Epithelial cell of prostate (primary cell): ENCODE results near the gene PEAK3.

Experiments
- DNase-seq: peaks from one replicate; pipeline ENCODE4 v3.0.0-alpha.2; 2011; ENCODE audit warnings: low read depth, low spot score
- H3K27ac ChIP-seq: fragments of 450-650 bp; 2 replicates; pipeline ENCODE4 v1.5.1; 2017; ENCODE audit warnings: mild to moderate bottlenecking

PEAK3 gene

DNA sequence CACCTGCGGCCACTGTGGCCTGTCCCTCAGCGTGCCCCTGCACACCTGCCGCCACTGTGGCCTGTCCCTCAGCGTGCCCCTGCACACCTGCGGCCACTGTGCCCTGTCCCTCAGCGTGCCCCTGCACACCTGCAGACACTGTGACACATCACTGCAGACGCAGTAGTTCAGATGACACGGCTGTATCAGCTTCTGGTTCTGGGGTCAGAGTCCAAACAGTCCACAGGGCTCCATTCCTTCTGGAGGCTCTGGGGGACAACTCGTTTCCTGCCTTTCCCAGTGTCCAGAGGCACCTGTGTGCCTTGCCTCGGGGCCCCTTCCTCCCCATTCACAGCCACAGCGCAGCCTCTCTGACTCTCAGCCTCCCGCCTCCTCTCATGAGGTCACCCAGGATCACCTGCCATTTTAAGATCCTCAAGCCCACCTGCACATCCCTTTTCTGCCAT is 39.9 kb downstream of the PEAK3 start:
- DNase-seq: no peak
- no peak overlapping the region for H3K27ac ChIP-seq

DNA sequence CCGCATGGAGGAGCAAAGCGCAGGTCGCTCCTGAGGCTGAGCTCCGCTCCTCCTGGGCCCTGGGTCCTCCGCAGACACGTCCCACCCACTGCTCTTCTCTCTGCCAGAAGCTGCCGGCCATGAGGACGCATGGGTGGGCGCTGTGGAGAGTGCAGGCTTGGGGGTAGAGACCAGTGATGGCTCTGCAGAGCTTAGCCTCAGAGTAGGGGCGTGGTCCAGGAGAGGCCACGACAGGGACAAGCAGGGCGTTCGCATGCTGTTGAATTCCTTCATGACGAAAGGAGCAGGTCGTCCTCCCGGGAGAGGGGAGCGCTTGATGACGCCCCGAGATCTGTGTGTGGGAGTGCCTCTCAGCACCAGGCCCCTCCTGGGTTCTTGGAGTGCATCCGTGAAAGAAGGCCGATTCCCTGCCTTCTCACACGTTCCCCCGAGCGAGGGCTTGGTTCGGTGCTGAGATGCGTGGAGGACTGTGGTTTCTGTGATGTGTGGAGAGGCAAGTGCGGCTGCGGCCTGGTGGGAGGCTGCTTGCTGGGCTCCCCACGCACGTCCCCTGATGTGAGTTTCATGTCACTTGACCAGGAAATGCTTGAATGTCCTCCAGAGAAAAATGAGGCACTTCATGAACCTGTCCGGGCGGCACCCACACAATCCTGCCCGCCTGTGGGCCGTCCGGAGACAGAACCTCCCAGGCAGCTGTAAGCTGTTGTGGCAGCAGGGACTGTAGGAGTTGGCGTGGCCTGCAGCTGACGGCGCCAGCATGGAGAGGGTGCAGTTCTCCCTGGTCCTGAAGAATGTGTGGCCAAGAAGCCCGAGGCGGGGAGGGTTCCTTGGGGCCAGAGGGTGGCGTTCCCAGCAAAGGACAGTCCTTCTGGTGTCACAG is 40.9 kb downstream of the PEAK3 start:
- no peak for DNase-seq
- peak overlapping the region; percentile 34 for H3K27ac ChIP-seq

DNA sequence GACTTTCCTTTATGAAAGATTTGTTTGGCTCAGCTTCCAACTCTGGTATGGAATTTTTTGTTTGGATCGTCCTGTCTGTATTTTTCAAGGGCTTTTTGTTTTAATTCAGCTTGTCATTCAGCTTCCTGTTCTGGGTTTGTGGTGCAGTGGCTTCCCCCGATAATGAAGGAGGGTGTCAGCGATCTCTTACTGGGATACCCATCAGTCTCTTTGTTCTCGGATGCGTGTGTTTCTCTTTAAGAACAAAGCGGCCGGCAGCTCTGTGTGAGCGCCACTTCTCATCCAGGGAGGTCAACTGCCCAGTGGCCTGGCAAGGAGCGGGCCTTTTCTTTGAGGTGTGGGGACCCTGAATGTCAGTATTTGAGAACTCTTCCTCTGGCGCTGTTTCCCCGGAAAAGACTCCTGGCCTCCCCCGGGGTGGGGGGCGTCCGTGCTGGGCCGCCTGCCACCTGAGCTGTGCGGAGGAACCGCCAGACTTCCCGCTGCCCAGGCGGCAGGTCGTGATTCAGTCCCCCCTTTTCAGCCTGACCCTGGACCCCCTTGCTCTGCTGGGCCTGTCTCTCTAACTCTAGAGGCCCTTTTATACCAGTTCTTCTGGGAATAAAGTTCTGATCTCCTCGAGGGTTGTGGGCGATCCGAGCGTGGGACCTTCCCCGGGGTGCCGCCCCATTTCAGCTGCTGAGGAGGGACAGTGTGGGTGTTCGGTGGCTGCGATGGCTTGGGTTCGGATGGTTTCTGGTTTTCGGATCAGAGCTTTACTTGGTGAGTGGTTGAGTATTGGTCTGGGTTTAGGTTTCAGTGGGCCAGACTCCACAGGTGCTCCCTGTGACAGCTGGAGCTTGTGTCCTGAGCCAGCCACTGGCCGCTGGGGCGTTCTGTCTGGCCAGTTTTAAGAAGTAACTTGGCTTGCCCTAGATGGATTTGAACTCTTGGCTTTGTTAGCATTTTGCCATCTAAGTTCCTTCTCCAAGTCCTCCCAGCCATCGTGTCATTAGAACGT is 41.9 kb downstream of the PEAK3 start:
- DNase-seq: no peak
- H3K27ac ChIP-seq: no peak overlapping the region

- H3K27ac ChIP-seq: no peak overlapping the region
- no peak for DNase-seq
Observed at GRCh38 chr19:2239173-2239572, 42.8 kb downstream of the PEAK3 start.

GRCh38 chr19:2237869-2238153 is 44.2 kb downstream of the PEAK3 start:
- DNase-seq: no peak
- no peak overlapping the region for H3K27ac ChIP-seq

- peak overlapping the region; percentile 89 for H3K27ac ChIP-seq
- no peak for DNase-seq
Observed at GRCh38 chr19:2237051-2237868, 44.7 kb downstream of the PEAK3 start.

GRCh38 chr19:2236314-2237050 is 45.5 kb downstream of the PEAK3 start, which contains the start of the genes PLEKHJ1 and SF3A2:
TSS of gene PLEKHJ1 (minus strand) at chr19:2236329. CDS start at chr19:2236248, 81 bp downstream.
TSS of gene SF3A2 (plus strand) at chr19:2236824. CDS start at chr19:2243419, 6,595 bp downstream.
- DNase-seq: peak; percentile 72

GRCh38 chr19:2236064-2236313 is 46.0 kb downstream of the PEAK3 start:
- DNase-seq: no peak
- H3K27ac ChIP-seq: peak overlapping the region; percentile 89

More at GRCh38 chr19:2236314-2237050, 45.5 kb downstream of the PEAK3 start, which contains the start of the genes PLEKHJ1 and SF3A2:
- H3K27ac ChIP-seq: peak within 1 kb of the TSS; percentile 89

GRCh38 chr19:2235381-2236063 is 46.5 kb downstream of the PEAK3 start:
- peak overlapping the region; percentile 89 for H3K27ac ChIP-seq
- DNase-seq: no peak

DNA sequence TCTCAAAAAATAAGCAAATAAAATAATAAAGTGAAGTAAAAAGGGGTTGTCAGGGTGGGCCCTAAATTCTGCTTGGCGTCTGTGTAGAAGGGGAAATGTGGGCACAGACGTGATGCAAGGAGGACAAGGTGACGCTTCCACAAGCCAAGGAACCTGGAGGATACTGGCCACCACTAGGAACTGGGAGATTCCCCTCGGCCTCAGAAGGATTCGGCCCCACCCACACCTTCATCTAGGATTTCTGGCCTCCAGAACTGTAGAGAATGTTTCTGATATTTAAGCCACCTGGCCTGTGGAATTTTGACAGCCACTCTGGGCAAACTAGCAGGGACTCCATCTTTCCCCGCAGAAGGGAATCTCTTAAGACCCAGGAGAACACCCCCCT is 47.0 kb downstream of the PEAK3 start:
- peak overlapping the region; percentile 89 for H3K27ac ChIP-seq
- DNase-seq: no peak

DNA sequence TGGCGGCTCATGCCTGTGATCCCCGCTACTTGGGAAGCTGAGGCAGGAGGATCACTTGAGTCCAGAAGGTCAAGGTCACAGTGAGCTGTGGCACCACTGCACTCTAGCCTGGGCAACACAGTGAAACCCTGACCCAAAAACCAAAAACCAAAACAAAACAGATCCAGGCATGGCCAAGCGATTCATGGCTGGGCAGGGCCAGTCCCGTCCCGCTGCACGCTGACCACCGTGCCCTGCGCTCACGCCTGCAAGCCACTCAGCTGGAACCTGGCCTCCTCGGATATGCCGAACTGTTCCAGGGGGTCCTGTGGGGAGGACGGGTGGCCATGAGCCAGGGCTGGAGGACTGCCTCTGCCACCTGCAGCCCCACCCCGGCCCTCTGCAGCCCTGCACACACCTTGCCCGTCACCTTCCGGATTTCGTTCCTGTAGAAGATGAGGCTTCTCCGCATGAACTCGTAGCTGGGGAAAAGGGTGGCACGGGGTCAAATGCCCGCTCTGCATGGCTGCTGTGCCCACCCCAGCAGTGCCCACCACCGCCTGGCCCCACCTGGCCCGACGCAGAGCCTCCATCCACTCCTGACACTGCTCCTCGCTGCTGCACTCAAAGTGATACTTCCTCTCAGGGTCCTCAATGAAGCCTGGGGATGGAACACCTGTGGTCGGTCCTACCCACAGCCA is 48.2 kb downstream of the PEAK3 start:
- no peak overlapping the region for H3K27ac ChIP-seq
- no peak for DNase-seq

GRCh38 chr19:2232286-2233151 is 49.5 kb downstream of the PEAK3 start:
- no peak for DNase-seq
- no peak overlapping the region for H3K27ac ChIP-seq

DNA sequence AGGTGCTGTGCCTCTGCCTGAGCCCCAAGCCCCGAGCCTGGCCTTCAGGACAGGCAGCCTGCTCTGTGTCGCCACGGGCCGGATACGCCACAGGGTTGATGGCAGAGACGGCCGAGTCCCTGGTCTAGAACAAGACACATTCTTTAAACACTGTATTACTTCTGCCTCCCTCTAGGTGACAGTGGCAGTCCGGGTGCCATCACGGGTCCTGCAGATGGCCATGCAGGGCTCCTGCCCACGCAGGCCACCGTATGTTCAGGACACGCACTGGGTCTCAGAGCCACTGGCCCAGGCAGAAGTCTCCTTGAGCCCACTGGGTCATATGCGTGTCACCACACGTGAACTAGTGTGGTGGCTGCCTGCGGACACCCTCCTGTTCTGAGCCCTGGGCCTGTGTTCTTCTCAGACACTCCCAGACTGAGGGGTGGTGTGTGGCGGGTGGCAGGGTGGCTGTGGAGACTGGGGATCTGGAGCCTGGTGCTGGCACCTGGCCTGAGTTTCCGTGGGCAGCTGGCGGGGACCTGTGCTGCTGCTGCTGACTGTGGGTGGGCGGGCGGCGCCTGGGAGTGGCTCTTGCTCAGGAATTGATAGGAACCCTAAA is 50.3 kb downstream of the PEAK3 start:
- no peak overlapping the region for H3K27ac ChIP-seq
- DNase-seq: no peak

DNA sequence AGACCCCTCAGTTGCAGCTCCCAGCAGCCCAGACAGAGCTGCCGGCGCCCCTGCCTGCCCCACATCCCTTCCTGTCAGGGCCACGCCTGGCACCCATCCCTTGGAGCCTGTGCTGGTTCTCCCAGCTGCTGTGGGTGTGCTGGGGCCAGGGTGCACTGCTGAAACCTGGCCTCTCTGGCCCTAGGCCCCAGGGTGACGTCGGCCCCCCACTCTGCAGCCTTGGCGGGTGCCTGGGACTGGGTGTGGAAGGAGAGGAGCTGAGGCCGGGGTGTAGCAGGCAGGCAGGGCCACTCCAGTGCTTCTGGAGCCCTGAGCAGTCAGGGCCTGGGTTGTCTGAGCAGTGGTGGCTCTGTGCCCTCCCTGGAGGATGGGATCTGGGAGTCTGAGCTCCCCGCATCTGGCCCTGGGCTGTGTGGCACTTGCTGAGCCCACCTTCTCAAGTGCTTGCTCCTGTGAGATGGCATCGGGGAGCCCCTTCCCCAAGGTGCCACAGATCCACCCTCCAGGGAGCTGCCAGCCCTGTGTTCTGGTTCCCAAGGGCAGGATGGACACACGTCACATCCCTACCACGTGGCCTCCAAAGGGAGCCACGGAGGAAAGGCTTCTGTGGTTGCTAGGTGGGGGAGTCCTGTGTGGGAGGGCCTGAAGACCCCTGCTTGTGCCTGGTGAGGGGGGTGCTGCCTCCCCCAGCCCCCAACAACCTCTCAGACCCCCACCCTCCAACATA is 51.0 kb downstream of the PEAK3 start:
- DNase-seq: no peak
- H3K27ac ChIP-seq: no peak overlapping the region

- no peak for DNase-seq
Observed at GRCh38 chr19:2230033-2230531, 51.9 kb downstream of the PEAK3 start.

More at GRCh38 chr19:2230033-2230531, 51.9 kb downstream of the PEAK3 start:
- no peak overlapping the region for H3K27ac ChIP-seq
